CD4-positive, alpha-beta T cell treated with Interleukin-2 at 100 ng/mL for 4 hours (primary cell): ENCODE measurements around the gene HOATZ.

Source experiments
- DNase-seq: peaks from one replicate; pipeline ENCODE4 v3.0.0-alpha.2; 2020; ENCODE audit warnings: low spot score

The HOATZ gene

DNA sequence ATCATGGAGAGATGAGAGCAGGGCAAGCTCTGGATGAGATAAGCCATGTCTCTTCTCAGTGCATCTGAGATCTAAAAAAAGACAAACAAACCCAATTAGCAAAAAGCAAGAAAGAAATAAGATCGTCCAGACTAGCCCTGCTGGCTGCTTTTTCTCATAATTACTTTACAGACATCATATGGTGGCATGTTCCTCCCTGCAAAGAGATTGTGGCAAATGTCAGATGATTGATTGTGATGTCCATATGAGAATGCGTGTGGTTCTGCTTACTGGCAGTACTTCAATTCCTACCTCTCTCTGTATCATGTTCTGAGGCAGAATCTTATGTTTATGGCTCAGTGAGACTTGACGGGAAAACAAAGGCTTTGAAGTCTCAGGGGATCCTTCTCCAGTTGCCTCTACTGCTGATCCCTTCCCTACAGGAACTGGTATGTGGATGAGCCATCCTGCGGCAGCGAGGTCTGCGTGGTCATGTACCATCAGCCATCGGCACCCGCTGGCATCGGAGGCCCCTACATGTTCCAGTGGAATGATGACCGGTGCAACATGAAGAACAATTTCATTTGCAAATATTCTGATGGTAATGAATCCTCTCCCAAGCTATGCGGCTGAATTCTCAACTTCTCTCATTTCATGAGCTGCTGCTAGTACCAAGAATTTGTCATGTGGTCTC lies 34.8 kb downstream of the HOATZ start:
- DNase-seq, result no peak

GRCh38 chr11:111549869-111550203 lies 35.3 kb downstream of the HOATZ start:
- no peak for DNase-seq

DNA sequence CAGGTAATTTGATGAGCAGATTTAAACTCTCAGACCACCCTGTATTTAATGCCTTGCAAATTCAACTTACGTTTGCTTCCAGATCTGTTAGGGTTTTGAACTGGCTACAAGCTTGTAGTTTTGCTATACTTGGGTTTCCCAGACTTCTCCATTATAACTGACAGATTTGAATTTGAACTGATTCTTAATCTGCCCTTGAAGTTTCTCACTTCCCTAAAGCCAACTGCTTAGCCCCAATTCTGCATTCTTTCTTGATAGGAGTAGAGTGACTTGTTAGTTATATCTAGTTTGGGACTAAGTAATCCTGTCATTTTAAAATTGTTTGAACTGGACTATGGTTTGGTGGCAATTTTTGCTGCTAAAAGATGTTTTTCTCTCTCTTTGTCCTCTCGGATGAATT lies 35.7 kb downstream of the HOATZ start:
- DNase-seq, result no peak

DNA sequence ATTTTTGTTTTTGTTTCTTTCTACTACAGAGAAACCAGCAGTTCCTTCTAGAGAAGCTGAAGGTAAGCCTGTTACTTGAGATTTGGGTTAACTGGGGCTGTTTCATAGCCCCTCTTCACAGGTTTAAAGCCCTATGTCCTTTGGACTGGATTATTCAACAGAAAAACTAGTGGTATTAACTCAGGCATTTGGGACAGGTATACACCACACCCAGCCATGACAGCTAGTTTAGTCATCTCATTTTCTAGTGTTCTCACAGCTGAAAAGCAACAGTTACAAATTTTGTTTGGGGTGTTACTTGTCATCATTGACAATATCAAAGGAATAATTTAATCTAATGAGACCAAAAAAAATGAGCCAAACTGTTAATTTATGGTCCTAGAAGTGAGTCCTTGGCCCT lies 40.0 kb downstream of the HOATZ start:
- no peak for DNase-seq

GRCh38 chr11:111555255-111555654 lies 40.7 kb downstream of the HOATZ start:
- no peak for DNase-seq

- DNase-seq, result no peak
Observed at GRCh38 chr11:111557425-111558111, 43.0 kb downstream of the HOATZ start.

DNA sequence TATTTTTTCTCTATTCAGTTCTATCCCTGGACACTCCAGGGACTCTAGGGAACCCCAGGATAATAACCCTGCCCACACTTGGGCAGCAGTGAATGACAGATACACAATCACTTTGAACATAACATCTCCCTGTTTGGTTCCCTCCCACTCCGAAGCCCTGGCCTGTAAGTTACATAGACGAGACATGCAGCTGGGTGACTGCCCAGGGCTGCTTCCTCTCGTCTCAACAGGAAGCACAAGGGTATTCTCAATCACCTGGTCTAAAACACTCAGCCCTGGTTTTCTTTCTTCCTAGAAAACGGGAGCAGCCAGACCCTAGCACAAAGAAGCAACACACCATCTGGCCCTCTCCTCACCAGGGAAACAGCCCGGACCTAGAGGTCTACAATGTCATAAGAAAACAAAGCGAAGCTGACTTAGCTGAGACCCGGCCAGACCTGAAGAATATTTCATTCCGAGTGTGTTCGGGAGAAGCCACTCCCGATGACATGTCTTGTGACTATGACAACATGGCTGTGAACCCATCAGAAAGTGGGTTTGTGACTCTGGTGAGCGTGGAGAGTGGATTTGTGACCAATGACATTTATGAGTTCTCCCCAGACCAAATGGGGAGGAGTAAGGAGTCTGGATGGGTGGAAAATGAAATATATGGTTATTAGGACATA lies 45.4 kb downstream of the HOATZ start:
- no peak for DNase-seq

DNA sequence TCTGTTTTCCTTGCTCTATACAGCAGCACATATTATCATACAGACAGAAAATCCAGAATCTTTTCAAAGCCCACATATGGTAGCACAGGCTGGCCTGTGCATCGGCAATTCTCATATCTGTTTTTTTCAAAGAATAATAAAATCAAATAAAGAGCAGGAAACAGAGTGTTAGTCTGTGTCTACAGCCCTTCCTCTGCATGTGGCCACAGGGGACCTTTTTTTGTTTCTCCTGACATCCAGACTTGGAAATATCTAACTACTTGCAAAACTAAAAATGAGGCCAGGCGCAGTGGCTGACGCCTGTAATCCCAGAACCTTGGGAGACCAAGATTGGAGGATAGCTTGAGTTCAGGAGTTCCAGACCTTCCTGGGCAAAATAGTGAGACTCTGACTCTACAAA lies 46.2 kb downstream of the HOATZ start:
- no peak for DNase-seq

DNA sequence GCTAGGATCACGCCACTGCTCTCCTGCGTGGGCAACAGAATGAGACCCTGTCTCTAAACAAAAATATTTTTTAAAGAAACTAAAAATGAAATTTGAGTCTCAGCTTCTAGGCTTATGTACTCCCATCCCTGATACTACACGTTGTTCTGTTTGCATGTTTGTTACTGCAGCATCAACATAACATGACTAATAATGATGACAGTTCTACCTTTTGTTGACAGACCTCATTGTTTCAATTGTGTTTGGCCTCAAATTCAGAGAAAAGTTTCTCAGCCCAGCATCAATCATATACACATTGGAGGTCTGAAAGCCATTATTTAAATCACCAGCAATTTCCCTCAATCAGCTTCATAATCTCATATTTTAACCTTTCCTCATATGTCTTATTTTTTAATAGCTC lies 46.7 kb downstream of the HOATZ start:
- DNase-seq, result no peak

DNA sequence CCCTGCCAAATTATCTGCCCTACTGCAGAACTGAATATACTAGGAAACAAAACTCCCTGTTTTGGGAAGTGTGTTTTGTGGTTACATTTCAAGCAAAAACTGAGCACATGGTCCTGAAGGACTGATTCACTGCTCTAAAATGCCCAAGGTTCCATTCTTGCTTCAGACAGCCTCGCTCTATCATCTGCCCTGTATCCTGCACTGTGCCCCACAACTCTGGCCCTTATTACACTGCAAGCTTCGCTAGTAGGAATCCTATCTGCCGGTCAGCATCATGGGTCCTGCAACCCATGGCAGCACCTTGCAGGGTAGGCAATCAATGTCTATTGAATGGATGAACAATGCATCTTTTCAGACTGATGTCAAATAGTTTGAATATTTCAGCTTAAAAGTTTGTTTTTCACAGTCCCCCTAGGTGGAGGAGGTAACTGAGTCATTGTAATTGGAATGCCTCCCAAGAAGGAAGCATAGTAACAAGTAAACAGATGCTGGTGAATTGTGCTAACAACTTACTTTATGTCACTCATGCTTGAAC lies 47.3 kb downstream of the HOATZ start:
- DNase-seq, result no peak

- no peak for DNase-seq
Observed at GRCh38 chr11:111562692-111563389, 48.3 kb downstream of the HOATZ start.

GRCh38 chr11:111565114-111565720 lies 50.6 kb downstream of the HOATZ start:
- peak; percentile 73 for DNase-seq

DNA sequence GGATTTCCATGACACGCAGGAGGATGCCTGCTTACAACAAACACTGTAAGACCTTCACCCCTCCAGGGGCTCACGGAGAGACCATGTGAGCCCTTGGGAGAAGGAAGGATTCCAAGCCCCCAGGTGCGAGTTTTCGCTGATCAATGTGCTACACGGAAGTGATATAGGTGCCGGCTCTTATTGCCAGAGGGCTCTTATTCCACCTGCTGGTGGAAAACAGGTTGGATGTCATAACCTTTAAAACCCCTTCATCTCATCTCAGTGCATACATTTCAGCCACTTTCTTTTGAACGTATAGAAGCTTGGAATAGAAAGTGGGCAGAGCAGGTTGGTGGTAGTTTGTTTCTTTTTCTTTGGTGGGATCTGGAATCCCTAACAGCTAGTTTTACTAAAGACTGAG lies 51.7 kb downstream of the HOATZ start:
- DNase-seq, result no peak

DNA sequence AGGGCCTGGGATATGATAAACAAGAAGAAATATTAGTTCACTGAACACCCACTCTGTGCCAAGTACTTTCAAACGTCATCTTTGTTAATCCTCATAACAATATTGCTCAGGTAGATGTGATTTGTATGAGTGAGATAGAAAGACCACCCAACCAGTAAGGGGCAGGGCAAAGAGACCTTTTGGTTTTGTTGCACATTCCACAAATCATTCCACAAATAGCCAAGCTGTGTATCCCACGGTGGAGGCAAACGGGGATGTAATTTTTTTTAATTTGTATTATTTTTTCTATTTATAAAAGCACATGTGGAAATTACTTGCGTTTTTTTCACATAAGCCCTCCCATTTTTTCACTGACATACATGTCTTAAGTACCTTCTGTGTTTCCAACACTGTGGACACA lies 54.9 kb downstream of the HOATZ start:
- DNase-seq, result no peak

GRCh38 chr11:111570796-111571195 lies 56.2 kb downstream of the HOATZ start:
- no peak for DNase-seq

GRCh38 chr11:111571829-111572501 lies 57.4 kb downstream of the HOATZ start:
- DNase-seq, result no peak

DNA sequence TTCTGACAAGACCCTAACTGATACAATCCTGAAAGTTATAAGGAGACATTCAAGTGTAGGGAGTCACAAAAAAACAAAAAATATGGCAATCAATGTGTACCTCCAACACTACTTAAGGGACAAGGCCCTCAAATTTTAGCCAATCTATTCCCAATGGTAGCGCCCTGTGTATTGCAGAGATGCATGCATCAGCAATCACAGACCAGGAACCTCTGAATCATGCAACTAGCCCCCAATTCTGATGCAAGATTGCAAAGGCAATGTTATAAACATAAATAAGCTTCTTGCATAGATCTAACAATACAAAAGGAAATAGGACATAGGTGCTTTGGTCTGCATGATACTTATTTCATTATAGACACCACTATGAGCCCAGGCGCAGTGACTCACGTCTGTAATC lies 58.0 kb downstream of the HOATZ start:
- DNase-seq, result no peak

DNA sequence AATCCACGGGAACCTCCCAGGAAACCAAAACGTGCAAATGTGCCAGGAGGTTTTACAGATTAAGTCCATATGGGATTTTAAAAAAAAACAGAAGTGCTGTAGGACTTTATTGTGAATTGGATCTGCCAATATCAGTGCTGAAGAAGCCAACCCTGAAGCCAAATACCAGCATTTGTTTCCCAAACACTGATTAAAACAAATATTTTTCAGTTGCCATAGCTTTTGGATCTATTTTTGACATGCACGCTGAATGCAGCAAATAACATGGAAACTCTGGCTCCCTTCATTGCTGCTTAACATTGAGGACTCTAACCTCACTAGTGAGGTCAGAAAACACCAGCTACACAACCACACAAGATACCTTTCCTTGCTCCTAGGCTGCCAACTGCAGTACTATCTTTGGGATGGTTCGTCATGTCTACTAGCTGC lies 59.3 kb downstream of the HOATZ start:
- DNase-seq, result no peak

- no peak for DNase-seq
Observed at GRCh38 chr11:111574373-111575225, 60.0 kb downstream of the HOATZ start.

DNA sequence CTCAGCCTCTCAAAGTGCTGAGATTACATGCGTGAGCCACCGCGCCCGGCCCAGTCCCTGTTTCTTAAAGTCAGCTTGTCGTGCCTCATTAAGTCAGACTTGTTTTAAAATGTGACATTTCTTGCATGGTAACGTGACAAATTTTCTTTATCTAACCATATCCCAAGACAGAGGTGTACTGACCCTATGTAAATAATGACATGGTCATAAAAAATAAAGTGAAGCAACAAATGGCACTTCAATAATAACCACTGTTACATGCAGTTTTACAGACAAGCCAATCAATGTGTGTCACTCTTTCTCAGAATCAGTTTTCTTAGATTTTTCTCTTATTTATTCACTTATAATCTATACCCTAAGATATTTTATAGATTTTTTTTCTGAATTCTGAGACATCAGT lies 61.2 kb downstream of the HOATZ start:
- DNase-seq, result no peak

- no peak for DNase-seq
Observed at GRCh38 chr11:111577821-111578220, 63.2 kb downstream of the HOATZ start.
